GM18517 (cell line): ENCODE measurements around the gene XRCC6.
"Not testable (repeated sequence)": the region's sequence is repeated elsewhere in the genome, so short reads cannot be mapped to it uniquely, and the experiment has no call there.

Experiments used
- ATAC-seq: cut with Tn5 transposase; IDR thresholded peaks from one replicate; pipeline ENCODE4 v1.9.1; 2021; ENCODE audit warnings: mild to moderate bottlenecking, moderate library complexity; ENCODE audit not compliant: unreplicated experiment

Gene XRCC6

GRCh38 chr22:41648432-41648831, 27.3 kb downstream of the XRCC6 start:
- no peak for ATAC-seq

GRCh38 chr22:41650229-41650628, 29.1 kb downstream of the XRCC6 start:
- no peak for ATAC-seq

GRCh38 chr22:41650821-41651220, 29.7 kb downstream of the XRCC6 start:
- no peak for ATAC-seq

- ATAC-seq = no peak
These were observed 33.2 kb downstream of the XRCC6 start for GRCh38 chr22:41654322-41654721.

GRCh38 chr22:41656556-41656955, 35.5 kb downstream of the XRCC6 start:
- no peak for ATAC-seq

- ATAC-seq = no peak
These were observed 36.6 kb downstream of the XRCC6 start for GRCh38 chr22:41657709-41658108.

- ATAC-seq = no peak
These were observed 37.8 kb downstream of the XRCC6 start for GRCh38 chr22:41658869-41659268.

- no peak for ATAC-seq
These were observed 38.8 kb downstream of the XRCC6 start for GRCh38 chr22:41659941-41660340.

GRCh38 chr22:41660416-41660815, 39.3 kb downstream of the XRCC6 start:
- no peak for ATAC-seq

- ATAC-seq = no peak
These were observed 40.0 kb downstream of the XRCC6 start for GRCh38 chr22:41661088-41661487.

- no peak for ATAC-seq
These were observed 40.6 kb downstream of the XRCC6 start for GRCh38 chr22:41661713-41662112.

GRCh38 chr22:41663594-41663993, 42.5 kb downstream of the XRCC6 start:
- ATAC-seq = not testable (repeated sequence)

GRCh38 chr22:41664490-41664889, 43.4 kb downstream of the XRCC6 start:
- no peak for ATAC-seq

- ATAC-seq = no peak
These were observed 43.9 kb downstream of the XRCC6 start for GRCh38 chr22:41664951-41665350.

- no peak for ATAC-seq
These were observed 48.1 kb downstream of the XRCC6 start for GRCh38 chr22:41668971-41669911.

GRCh38 chr22:41672096-41672495, 51.0 kb downstream of the XRCC6 start:
- not testable (repeated sequence) for ATAC-seq

GRCh38 chr22:41672780-41673509, 51.9 kb downstream of the XRCC6 start:
- ATAC-seq = no peak

GRCh38 chr22:41674846-41675340, 53.8 kb downstream of the XRCC6 start:
- ATAC-seq = no peak

GRCh38 chr22:41676134-41676533, 55.0 kb downstream of the XRCC6 start:
- ATAC-seq = no peak

- ATAC-seq = no peak
These were observed 60.5 kb downstream of the XRCC6 start for GRCh38 chr22:41681616-41682015.

GRCh38 chr22:41682033-41682807, 61.1 kb downstream of the XRCC6 start:
- no peak for ATAC-seq
